HepG2 (cell line): ENCODE measurements around the gene AIF1. TPM values are rescaled to one million over a fixed set of nuclear protein-coding genes. Genes with fewer than 3 reads are reported as not detected.

Experiments used
- ATAC-seq: fragments of 200-7000 bp; cut with Tn5 transposase; 3 replicates; pipeline ENCODE4 v1.9.1; 2020; ENCODE audit warnings: mild to moderate bottlenecking, moderate library complexity
- BruUV-seq: library from RNA; stranded (reverse); fragments of 400-500 nt; replicated peaks from 2 replicates; lab custom pipeline; 2021; lab: Mats Ljungman, UMichigan
- CTCF ChIA-PET: fragments of 300-600 bp; formaldehyde crosslinking; extraction: SDS; loops from one replicate; lab custom pipeline; 2021; ENCODE audit warnings: low total read pairs, inconsistent platforms, low intra/inter-chr PET ratio; lab: Yijun Ruan, JAX
- POLR2A ChIA-PET: fragments of 350-600 bp; sonication (Branson Sonifier 250); formaldehyde crosslinking; loops from one replicate; lab custom pipeline; 2020; ENCODE audit warnings: antibody characterized with exemption, inconsistent platforms; lab: Yijun Ruan, JAX
- DNase-seq: peaks from one replicate; pipeline ENCODE4 v3.0.0-alpha.2; 2015; ENCODE audit warnings: low spot score
- FAIRE-seq: peaks from 3 replicates; lab custom pipeline; 2011; peaks lifted over from hg19 to GRCh38; lab: Jason Lieb, UNC
- H2AFZ ChIP-seq: one replicate; pipeline ENCODE4 v1.6.1; 2011; ENCODE audit warnings: low read length, inconsistent platforms
- H3K27ac ChIP-seq: fragments of 300-600 bp; 3 replicates; pipeline ENCODE4 v1.8.0; 2011; ENCODE audit warnings: mixed run types, mild to moderate bottlenecking, mixed read lengths, low read length, inconsistent platforms; ENCODE audit not compliant: insufficient read depth; ENCODE audit errors: extremely low read length
- H3K27me3 ChIP-seq, 2 experiments: fragments of 200-600 bp in 1 of 2; 2 replicates in 1 of 2; 3 replicates in 1 of 2; pipeline versions ENCODE4 v1.6.0 to v1.8.0; 2011; ENCODE audit warnings: low read length in 2 of 2, mild to moderate bottlenecking in 2 of 2, moderate library complexity in 2 of 2, inconsistent platforms in 1 of 2; ENCODE audit not compliant: insufficient read depth in 2 of 2, control insufficient read depth in 1 of 2
- H3K36me3 ChIP-seq, 2 experiments: fragments of 200-600 bp in 1 of 2; replicated peaks in 1 of 2; 2 replicates in 1 of 2; 3 replicates in 1 of 2; pipeline versions ENCODE4 v1.5.1 to v1.8.0; 2011; ENCODE audit warnings: low read length in 2 of 2, inconsistent platforms in 1 of 2; ENCODE audit not compliant: insufficient read depth in 2 of 2, control insufficient read depth in 1 of 2
- H3K4me1 ChIP-seq: 2 replicates; pipeline ENCODE4 v1.5.1; 2012; ENCODE audit warnings: low read length, inconsistent platforms; ENCODE audit not compliant: insufficient read depth
- H3K4me2 ChIP-seq: 2 replicates; pipeline ENCODE4 v1.6.0; 2011; ENCODE audit warnings: low read depth, low read length, inconsistent platforms
- H3K4me3 ChIP-seq, 3 experiments: fragments of 200-600 bp in 1 of 3; sonication (generic), shearing (Covaris generic) in 1 of 3; replicated peaks in 1 of 3; 2 replicates each; pipeline ENCODE4 v1.5.1; 2011 to 2016; ENCODE audit warnings: low read length in 3 of 3, inconsistent platforms in 2 of 3, low read depth in 2 of 3, mild to moderate bottlenecking in 2 of 3, control low read depth in 1 of 3, mixed read lengths in 1 of 3; ENCODE audit not compliant: insufficient read depth in 1 of 3
- H3K79me2 ChIP-seq: one replicate; pipeline ENCODE4 v1.6.1; 2011; ENCODE audit warnings: low read length, inconsistent platforms; ENCODE audit not compliant: insufficient read depth
- H3K9ac ChIP-seq: 2 replicates; pipeline ENCODE4 v1.6.0; 2011; ENCODE audit warnings: mild to moderate bottlenecking, low read depth, low read length, inconsistent platforms; ENCODE audit not compliant: insufficient read depth
- H3K9me3 ChIP-seq: 2 replicates; pipeline ENCODE4 v1.5.1; 2012; ENCODE audit warnings: mild to moderate bottlenecking, low read length
- H4K20me1 ChIP-seq: 2 replicates; pipeline ENCODE4 v1.6.0; 2011; ENCODE audit warnings: inconsistent platforms, mild to moderate bottlenecking, low read length, moderate library complexity; ENCODE audit not compliant: insufficient read depth
- FOXK1 ChIP-seq: sonication (generic); formaldehyde crosslinking; IDR thresholded peaks from 2 replicates; pipeline ENCODE4 v1.4.0; 2020; ENCODE audit warnings: low read depth, missing genetic modification reagents, borderline replicate concordance
- ISX ChIP-seq: sonication (generic); formaldehyde crosslinking; conservative IDR thresholded peaks from 2 replicates; pipeline ENCODE4 v1.5.0; 2020; ENCODE audit warnings: missing genetic modification reagents
- KMT2B ChIP-seq: IDR thresholded peaks from 2 replicates; pipeline ENCODE4 v1.6.1; 2016; ENCODE audit warnings: missing genetic modification reagents, missing compliant biosample characterization
- PHF20 ChIP-seq: sonication (generic); formaldehyde crosslinking; IDR thresholded peaks from 2 replicates; pipeline ENCODE4 v1.5.0; 2020; ENCODE audit warnings: mild to moderate bottlenecking, missing genetic modification reagents
- SATB2 ChIP-seq: sonication (generic); formaldehyde crosslinking; IDR thresholded peaks from 2 replicates; pipeline ENCODE4 v1.5.0; 2020; ENCODE audit warnings: missing genetic modification reagents
- ZFP90 ChIP-seq: sonication (generic); formaldehyde crosslinking; IDR thresholded peaks from 2 replicates; pipeline ENCODE4 v1.8.0; 2022; ENCODE audit warnings: missing genetic modification reagents, mild to moderate bottlenecking, inconsistent platforms, borderline replicate concordance
- ZNF235 ChIP-seq: sonication (generic); formaldehyde crosslinking; IDR thresholded peaks from 2 replicates; pipeline ENCODE4 v1.8.1; 2023; ENCODE audit warnings: mild to moderate bottlenecking, missing genetic modification reagents, borderline replicate concordance
- ZNF343 ChIP-seq: sonication (generic); formaldehyde crosslinking; IDR thresholded peaks from 2 replicates; pipeline ENCODE4 v1.4.0; 2020; ENCODE audit warnings: mild to moderate bottlenecking, missing genetic modification reagents
- ZNF660 ChIP-seq: sonication (generic); formaldehyde crosslinking; IDR thresholded peaks from 2 replicates; pipeline ENCODE4 v1.5.1; 2020; ENCODE audit warnings: mild to moderate bottlenecking, low read depth, missing genetic modification reagents, borderline replicate concordance
- ZSCAN31 ChIP-seq: sonication (generic); formaldehyde crosslinking; IDR thresholded peaks from 2 replicates; pipeline ENCODE4 v1.5.0; 2020; ENCODE audit warnings: low read depth, mild to moderate bottlenecking, missing genetic modification reagents
- WGBS: methylation state at CpG from one replicate; pipeline ENCODE4 v1.1.6; 2017; ENCODE audit warnings: low lambda C conversion rate; 5-methylcytosine and 5-hydroxymethylcytosine counted together
- in situ Hi-C: cut with HindIII; loops from 2 replicates; pipeline ENCODE4 v1.10.0; 2017; ENCODE audit warnings: low pct_unique_long_range_greater_than_20kb; ENCODE audit not compliant: extremely low pct_ligation_motif_present
- intact Hi-C: fragments of 100-400 bp; cut with micrococcal nuclease; formaldehyde crosslinking; loops from one replicate; pipeline ENCODE4 v1.10.0; 2022; ENCODE audit not compliant: unreplicated experiment
- polyA plus RNA-seq, 8 experiments: library from polyadenylated mRNA; depleted of rRNA in 3 of 8; stranded (reverse) in 7 of 8; unstranded in 1 of 8; fragments of >200 nt; fragmentation: Illumina TruSeq in 4 of 8; extraction: Trizol in 4 of 8; gene quantifications; 2 replicates each; pipeline versions ENCODE4 v1.2.1 to v1.2.3, GENCODE V29; 2011 to 2016; ENCODE audit warnings: low read depth in 4 of 8, missing spikeins in 1 of 8, mixed read lengths in 1 of 8; ENCODE audit not compliant: insufficient read depth in 1 of 8
- total RNA-seq, 5 experiments: library from RNA; depleted of rRNA; stranded (reverse); fragments of >200 nt; fragmentation: Illumina TruSeq; extraction: Trizol; gene quantifications; 2 replicates each; pipeline ENCODE4 v1.2.3, GENCODE V29; 2016; ENCODE audit warnings: low read depth in 1 of 5
- TF ChIP-seq, protein P1 (sequence below): sonication (generic); formaldehyde crosslinking; IDR thresholded peaks from 2 replicates; pipeline ENCODE4 v1.4.0; 2020; ENCODE audit warnings: missing genetic modification reagents
- TF ChIP-seq, protein P2 (sequence below): sonication (generic); formaldehyde crosslinking; IDR thresholded peaks from 2 replicates; pipeline ENCODE4 v1.4.0; 2020; ENCODE audit warnings: missing genetic modification reagents
- TF ChIP-seq, protein P3 (sequence below): sonication (generic); formaldehyde crosslinking; IDR thresholded peaks from 2 replicates; pipeline ENCODE4 v1.4.0; 2020; ENCODE audit warnings: missing genetic modification reagents

Gene AIF1
- total and polyA plus RNA-seq, 2 of the 13 experiments (the other 11 are each of a cell fraction or from before 2014, with no cell fraction given): 1.5 TPM; not detected in 1

DNA sequence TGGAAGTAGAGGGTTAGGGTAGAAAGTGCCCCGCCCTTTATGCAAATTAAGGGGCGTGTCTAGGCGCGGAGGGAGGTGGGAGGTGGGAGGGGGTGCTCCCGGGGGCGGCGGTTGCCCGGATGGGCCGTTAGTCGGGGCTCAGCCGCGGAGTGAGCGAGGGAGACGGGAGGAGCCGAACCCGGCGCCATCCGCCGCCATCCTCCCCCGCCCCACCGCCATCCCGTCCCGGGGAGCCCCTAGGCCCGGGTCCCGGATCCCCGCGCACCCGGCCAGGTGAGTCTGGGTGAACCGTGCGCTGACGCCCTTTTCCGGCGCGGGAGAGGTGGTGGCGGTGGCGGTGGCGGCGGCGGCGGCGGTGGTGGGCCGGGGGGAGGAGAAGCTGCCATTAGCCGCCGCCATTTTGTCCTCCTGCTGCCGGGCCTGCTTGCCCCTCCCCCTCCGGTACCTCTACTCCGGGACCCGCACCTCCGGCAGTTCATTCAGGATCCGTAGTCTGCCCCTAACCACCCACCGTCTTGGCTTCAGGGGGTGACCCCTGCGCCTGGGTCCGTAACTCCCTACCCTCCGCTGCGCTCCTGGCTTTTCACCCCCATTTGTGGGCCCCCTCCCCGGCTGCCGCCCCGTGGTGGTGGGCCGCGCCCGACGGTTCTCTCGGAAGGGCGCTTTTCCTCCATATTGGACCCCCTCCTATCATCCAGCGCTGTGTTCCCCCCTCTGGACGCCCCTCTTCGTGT lies 5.7 kb downstream of the AIF1 start, which contains the start of gene PRRC2A (continued):
- peak; percentile 12; the same call in 1 of the 2 replicates for TF ChIP-seq FOXK1 (CRISPR knock-in tag)
- no peak; the same call in 1 of the 2 replicates for TF ChIP-seq PHF20 (CRISPR knock-in tag)
- 0 out of 2 replicates have a peak, but pooled peaks have one; percentile 59 for TF ChIP-seq ZNF235 (CRISPR knock-in tag)
- TF ChIP-seq ZNF660 (CRISPR knock-in tag): no peak

DNA sequence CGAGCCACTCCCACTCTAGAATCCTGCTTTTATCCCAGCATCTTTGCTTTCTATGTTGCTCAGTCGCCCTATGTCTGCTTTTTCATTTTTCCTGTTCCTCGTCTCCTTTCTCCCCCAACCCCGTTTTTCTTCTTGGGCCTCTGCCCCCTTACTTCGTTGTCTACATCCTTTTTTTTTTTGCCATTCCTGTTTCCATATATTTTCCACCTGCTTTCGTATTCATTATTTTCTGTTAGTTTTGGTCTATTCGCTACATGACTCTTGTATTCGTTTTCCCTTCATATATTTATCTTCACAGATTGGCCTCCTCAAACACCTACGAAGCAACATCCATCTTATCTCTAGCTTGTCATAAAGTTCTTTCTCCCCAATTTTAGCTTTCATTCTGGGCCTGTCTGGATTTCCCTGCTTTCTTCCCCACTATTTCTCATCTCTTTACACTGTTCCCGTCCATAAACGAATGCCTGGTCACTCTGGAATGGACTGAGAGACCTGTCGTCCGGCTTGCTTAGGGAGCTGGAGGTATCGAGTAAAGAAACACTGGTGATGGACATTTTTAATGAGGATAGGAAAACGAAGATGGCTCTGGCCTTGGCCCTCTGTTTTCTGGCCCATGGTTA lies 6.4 kb downstream of the AIF1 start:
- in situ Hi-C loops (no loop called here), intact Hi-C loops (loop anchor here (5.0 kb wide), 1 partner anchor 46 kb away; the partner anchor contains the start of genes CSNK2B and LY6G5B)
- peaks cover 11% of the 10 kb centered on the region; the same call in 1 of the 2 replicates for H4K20me1 ChIP-seq
- peaks cover 22% of the 10 kb centered on the region for H3K4me1 ChIP-seq
- no peak for ATAC-seq
- peak overlapping the region; percentile 97 for H3K9ac ChIP-seq
- no peaks in the 10 kb centered on the region for H3K9me3 ChIP-seq
- no peak for FAIRE-seq
- no peak for DNase-seq
- H2AFZ ChIP-seq: no peak overlapping the region
- ChIA-PET CTCF (no interaction called here), POLR2A (interaction anchor here (0.5 to 4.8 kb wide), 14 partner anchors 8 to 209 kb away, joined by 3 to 78 read pairs (median 4); partner anchors contain the start of genes APOM, BAG6, C6orf47 and CSNK2B)
- H3K4me3 ChIP-seq: peak overlapping the region; percentile 83 to 100 (median 99)
- TSS peak; percentile 68 for BruUV-seq
- peak overlapping the region; percentile 98 for H3K4me2 ChIP-seq
- no peaks in the 10 kb centered on the region; a peak in 1 of 5 replicates for H3K27me3 ChIP-seq
- H3K79me2 ChIP-seq: peaks cover 37% of the 10 kb centered on the region
- peak overlapping the region; percentile 98 for H3K27ac ChIP-seq
- H3K36me3 ChIP-seq: peaks cover 29 to 40% of the 10 kb centered on the region in 2 experiments
- WGBS: 6% methylated on average over 15 of the region's 15 CpGs
- TF ChIP-seq, protein P1, sequence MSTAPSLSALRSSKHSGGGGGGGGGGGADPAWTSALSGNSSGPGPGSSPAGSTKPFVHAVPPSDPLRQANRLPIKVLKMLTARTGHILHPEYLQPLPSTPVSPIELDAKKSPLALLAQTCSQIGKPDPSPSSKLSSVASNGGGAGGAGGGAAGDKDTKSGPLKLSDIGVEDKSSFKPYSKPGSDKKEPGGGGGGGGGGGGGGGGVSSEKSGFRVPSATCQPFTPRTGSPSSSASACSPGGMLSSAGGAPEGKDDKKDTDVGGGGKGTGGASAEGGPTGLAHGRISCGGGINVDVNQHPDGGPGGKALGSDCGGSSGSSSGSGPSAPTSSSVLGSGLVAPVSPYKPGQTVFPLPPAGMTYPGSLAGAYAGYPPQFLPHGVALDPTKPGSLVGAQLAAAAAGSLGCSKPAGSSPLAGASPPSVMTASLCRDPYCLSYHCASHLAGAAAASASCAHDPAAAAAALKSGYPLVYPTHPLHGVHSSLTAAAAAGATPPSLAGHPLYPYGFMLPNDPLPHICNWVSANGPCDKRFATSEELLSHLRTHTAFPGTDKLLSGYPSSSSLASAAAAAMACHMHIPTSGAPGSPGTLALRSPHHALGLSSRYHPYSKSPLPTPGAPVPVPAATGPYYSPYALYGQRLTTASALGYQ (CRISPR knock-in tag): 0 out of 2 replicates have a peak, but pooled peaks have one; percentile 28
- TF ChIP-seq, protein P2, sequence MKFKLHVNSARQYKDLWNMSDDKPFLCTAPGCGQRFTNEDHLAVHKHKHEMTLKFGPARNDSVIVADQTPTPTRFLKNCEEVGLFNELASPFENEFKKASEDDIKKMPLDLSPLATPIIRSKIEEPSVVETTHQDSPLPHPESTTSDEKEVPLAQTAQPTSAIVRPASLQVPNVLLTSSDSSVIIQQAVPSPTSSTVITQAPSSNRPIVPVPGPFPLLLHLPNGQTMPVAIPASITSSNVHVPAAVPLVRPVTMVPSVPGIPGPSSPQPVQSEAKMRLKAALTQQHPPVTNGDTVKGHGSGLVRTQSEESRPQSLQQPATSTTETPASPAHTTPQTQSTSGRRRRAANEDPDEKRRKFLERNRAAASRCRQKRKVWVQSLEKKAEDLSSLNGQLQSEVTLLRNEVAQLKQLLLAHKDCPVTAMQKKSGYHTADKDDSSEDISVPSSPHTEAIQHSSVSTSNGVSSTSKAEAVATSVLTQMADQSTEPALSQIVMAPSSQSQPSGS: 0 out of 2 replicates have a peak, but pooled peaks have one; percentile 7
- TF ChIP-seq SATB2 (CRISPR knock-in tag): peak; percentile 30; the same call in 1 of the 2 replicates
- TF ChIP-seq KMT2B (CRISPR knock-in tag): peak; percentile 19; the same call in 1 of the 2 replicates
- TF ChIP-seq, protein P3, sequence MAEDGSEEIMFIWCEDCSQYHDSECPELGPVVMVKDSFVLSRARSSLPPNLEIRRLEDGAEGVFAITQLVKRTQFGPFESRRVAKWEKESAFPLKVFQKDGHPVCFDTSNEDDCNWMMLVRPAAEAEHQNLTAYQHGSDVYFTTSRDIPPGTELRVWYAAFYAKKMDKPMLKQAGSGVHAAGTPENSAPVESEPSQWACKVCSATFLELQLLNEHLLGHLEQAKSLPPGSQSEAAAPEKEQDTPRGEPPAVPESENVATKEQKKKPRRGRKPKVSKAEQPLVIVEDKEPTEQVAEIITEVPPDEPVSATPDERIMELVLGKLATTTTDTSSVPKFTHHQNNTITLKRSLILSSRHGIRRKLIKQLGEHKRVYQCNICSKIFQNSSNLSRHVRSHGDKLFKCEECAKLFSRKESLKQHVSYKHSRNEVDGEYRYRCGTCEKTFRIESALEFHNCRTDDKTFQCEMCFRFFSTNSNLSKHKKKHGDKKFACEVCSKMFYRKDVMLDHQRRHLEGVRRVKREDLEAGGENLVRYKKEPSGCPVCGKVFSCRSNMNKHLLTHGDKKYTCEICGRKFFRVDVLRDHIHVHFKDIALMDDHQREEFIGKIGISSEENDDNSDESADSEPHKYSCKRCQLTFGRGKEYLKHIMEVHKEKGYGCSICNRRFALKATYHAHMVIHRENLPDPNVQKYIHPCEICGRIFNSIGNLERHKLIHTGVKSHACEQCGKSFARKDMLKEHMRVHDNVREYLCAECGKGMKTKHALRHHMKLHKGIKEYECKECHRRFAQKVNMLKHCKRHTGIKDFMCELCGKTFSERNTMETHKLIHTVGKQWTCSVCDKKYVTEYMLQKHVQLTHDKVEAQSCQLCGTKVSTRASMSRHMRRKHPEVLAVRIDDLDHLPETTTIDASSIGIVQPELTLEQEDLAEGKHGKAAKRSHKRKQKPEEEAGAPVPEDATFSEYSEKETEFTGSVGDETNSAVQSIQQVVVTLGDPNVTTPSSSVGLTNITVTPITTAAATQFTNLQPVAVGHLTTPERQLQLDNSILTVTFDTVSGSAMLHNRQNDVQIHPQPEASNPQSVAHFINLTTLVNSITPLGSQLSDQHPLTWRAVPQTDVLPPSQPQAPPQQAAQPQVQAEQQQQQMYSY: peak; percentile 33; the same call in 1 of the 2 replicates
- TF ChIP-seq ZFP90 (CRISPR knock-in tag): peak; percentile 47; the same call in 1 of the 2 replicates
- TF ChIP-seq ZSCAN31 (CRISPR knock-in tag): 0 out of 2 replicates have a peak, but pooled peaks have one; percentile 6
- TF ChIP-seq ISX: 0 out of 2 replicates have a peak, but pooled peaks have one; percentile 40
- TF ChIP-seq ZNF343: no peak
